ENCODE results near the gene GBF1. TPM values are rescaled to one million over a fixed set of nuclear protein-coding genes. Genes with fewer than 3 reads are reported as not detected.

GBF1 gene
- polyA plus RNA-seq, 1 donor from 2014 or later = 14.9 TPM

GRCh38 chr10:102410429-102411073, 165.2 kb downstream of the GBF1 start:
- Histone ChIP-seq H3K4me2 (ENCODE audit: low read length) (peak overlapping the region; percentile 14), H3F3A (ENCODE audit: insufficient read depth, low read length, poor library complexity, severe bottlenecking) (no peaks in the 10 kb centered on the region), H3K4me3 (ENCODE audit: low read length) (peak overlapping the region; percentile 62), H4K20me1 (ENCODE audit: insufficient read depth) (no peaks in the 10 kb centered on the region), H3K36me3 (ENCODE audit: insufficient read depth, low read length) (no peaks in the 10 kb centered on the region), H3K27ac (ENCODE audit: low read length) (peak overlapping the region; percentile 62), H3K9ac (ENCODE audit: low read length) (peak overlapping the region; percentile 58), H3K79me2 (replicated peaks; ENCODE audit: insufficient read depth, low read length) (peaks cover 8% of the 10 kb centered on the region), H3K9me3 (ENCODE audit: low read length) (no peaks in the 10 kb centered on the region), H3K9me2 (ENCODE audit: insufficient read depth, low read length) (no peaks in the 10 kb centered on the region), H3K27me3 (ENCODE audit: insufficient read depth, low read depth, low read length) (peaks cover 7% of the 10 kb centered on the region), H2AFZ (ENCODE audit: low read depth, low read length) (no peak overlapping the region)
- TF ChIP-seq EP300 (conservative IDR thresholded peaks at IDR 0.05; ENCODE audit: poor library complexity, severe bottlenecking) (no peak), TAF1 (IDR thresholded peaks at IDR 0.05; ENCODE audit: low read depth) (no peak), MXI1 (conservative IDR thresholded peaks at IDR 0.05; ENCODE audit: poor library complexity, severe bottlenecking) (peak; percentile 50), POLR2AphosphoS5 (IDR thresholded peaks at IDR 0.05) (peak; percentile 18), REST (IDR thresholded peaks at IDR 0.05; ENCODE audit: borderline replicate concordance) (no peak)

GRCh38 chr10:102411341-102412255, 166.3 kb downstream of the GBF1 start:
- Histone ChIP-seq H3K9ac (ENCODE audit: low read length) (peak overlapping the region; percentile 58), H3K9me2 (ENCODE audit: insufficient read depth, low read length) (no peaks in the 10 kb centered on the region), H3K79me2 (replicated peaks; ENCODE audit: insufficient read depth, low read length) (peaks cover 14% of the 10 kb centered on the region), H4K20me1 (ENCODE audit: insufficient read depth) (no peaks in the 10 kb centered on the region), H3K27ac (ENCODE audit: low read length) (peak overlapping the region; percentile 68), H3K4me2 (ENCODE audit: low read length) (peak overlapping the region; percentile 34), H3K36me3 (ENCODE audit: insufficient read depth, low read length) (no peaks in the 10 kb centered on the region), H3K4me3 (ENCODE audit: low read length) (peak overlapping the region; percentile 62), H2AFZ (ENCODE audit: low read depth, low read length) (no peak overlapping the region), H3K27me3 (ENCODE audit: insufficient read depth, low read depth, low read length) (peaks cover 7% of the 10 kb centered on the region), H3F3A (ENCODE audit: insufficient read depth, low read length, poor library complexity, severe bottlenecking) (no peaks in the 10 kb centered on the region), H3K9me3 (ENCODE audit: low read length) (no peaks in the 10 kb centered on the region)
- TF ChIP-seq REST (IDR thresholded peaks at IDR 0.05; ENCODE audit: borderline replicate concordance) (no peak), POLR2AphosphoS5 (IDR thresholded peaks at IDR 0.05) (no peak), SMC3 (conservative IDR thresholded peaks at IDR 0.05; ENCODE audit: poor library complexity) (no peak), EP300 (conservative IDR thresholded peaks at IDR 0.05; ENCODE audit: poor library complexity, severe bottlenecking) (no peak), MXI1 (conservative IDR thresholded peaks at IDR 0.05; ENCODE audit: poor library complexity, severe bottlenecking) (no peak), TAF1 (IDR thresholded peaks at IDR 0.05; ENCODE audit: low read depth) (no peak), RAD21 (conservative IDR thresholded peaks at IDR 0.05) (no peak), CTCF (IDR thresholded peaks at IDR 0.05; ENCODE audit: poor library complexity, severe bottlenecking) (no peak), EZH2 (IDR thresholded peaks at IDR 0.05; ENCODE audit: borderline replicate concordance, insufficient read depth, low read length, poor library complexity, severe bottlenecking) (no peak)

Measured in neural cell (in vitro differentiated cells).